GM18519 (cell line): Measurements from ENCODE around the gene NAT14.

Experiments used
- ATAC-seq: cut with Tn5 transposase; IDR thresholded peaks from one replicate; pipeline ENCODE4 v1.9.1; 2021; ENCODE audit warnings: mild to moderate bottlenecking, moderate library complexity; ENCODE audit not compliant: unreplicated experiment, low FRiP score

NAT14 gene

GRCh38 chr19:55467236-55468053 lies 17.5 kb upstream of the NAT14 start:
- ATAC-seq: no peak

DNA sequence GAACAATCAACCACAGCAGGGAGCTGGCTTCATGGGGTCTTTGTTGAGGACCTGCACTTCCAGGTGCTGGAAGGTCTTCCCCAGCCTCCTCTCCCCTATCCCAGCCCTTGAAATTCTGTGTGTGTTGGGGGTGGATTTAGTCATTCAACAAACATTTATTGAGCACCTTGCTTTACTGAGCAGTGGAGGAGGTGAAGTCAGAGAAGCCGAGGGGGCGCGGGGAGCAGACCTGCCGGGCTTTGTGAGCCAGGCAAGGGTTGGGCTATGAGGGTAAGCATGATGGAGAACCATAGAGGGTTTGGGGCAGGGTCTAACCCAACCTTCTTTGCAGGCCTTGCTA lies 17.0 kb upstream of the NAT14 start:
- no peak for ATAC-seq

- ATAC-seq: no peak
Observed at GRCh38 chr19:55471266-55471665, 13.7 kb upstream of the NAT14 start.

DNA sequence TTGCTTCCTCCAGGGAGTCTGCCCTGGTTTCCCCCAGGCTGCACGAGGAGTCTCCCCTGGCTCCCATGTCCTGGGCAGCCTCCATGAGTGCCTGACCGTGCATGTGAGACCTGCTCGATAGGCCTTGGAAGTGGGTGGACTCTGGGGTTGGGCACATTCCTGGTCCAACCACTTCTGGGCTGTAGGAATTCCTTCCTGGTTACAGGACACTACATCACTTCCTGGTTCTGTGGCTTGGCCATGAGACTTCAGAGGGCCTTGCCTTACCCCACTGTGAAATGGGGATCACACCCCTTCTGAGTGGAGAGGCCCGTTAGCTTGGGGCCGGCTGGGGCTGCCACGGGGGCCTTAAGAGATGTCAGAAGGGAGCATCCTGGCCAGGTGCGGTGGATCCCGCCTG lies 12.5 kb upstream of the NAT14 start:
- no peak for ATAC-seq

DNA sequence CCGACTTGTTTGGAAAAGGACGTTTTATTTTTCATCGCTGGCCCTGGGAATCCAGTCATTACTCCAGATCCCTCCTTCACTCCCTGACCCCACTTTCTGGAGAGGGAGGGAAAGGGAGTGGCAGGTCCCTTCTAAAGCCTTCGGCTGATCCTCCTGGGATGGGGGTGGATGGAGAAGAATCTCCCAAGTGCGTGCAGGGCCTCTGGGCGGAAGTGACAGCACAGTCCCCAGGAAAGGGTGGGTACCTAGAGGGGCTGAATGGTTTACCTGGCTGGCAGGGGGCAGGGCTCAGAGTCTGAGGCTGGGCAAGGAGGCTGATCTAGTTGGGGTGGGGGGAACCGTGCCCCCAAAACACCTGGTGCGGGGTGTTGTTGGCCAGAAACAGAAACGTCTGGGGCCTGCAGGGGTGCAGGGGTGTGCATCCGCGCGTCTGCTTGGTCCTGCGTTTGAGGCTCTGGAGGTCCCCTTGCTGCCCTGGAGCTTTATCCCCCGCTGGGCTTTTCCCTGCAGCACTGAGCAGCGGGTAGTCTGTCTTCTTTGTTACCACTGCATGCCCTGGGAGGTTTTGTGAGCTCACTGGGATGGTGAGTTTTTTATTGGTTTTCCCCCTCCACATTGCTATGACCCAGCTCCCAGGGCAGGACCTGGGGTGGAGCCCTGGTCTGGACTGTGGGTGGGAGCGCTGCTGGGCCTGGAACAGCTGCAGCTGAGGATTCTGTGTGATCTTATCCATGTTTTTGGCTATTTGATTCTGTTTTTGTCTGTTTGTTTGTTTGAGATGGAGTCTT lies 11.6 kb upstream of the NAT14 start:
- ATAC-seq: no peak

- ATAC-seq: no peak
Observed at GRCh38 chr19:55474269-55475265, 10.4 kb upstream of the NAT14 start.

GRCh38 chr19:55476100-55476775 lies 8.8 kb upstream of the NAT14 start, which contains the start of gene ZNF628:
Gene ZNF628 (plus strand): TSS chr19:55476617. CDS start chr19:55479911, 3,294 bp downstream.
- peak; percentile 83 for ATAC-seq

DNA sequence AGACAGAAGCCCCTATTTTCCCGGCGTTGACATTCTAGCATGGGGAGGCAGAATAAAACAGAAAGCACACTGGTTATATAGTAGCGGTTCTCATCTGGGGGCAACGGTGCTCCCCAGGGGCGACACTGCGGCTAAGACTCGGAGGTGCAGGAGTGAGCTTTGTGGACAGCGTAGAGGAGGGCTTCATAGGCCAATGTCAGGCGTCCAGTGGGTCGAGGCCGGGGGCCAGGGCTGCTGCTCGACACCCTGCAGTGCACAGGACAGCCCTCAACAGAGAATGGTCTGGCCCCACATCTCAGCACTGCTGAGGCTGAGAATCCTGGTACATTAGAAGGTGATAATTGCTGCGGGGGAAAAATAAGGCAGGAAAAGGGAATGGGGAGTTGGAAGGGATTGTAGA lies 7.1 kb upstream of the NAT14 start:
- no peak for ATAC-seq

GRCh38 chr19:55478364-55478763 lies 6.6 kb upstream of the NAT14 start:
- no peak for ATAC-seq

DNA sequence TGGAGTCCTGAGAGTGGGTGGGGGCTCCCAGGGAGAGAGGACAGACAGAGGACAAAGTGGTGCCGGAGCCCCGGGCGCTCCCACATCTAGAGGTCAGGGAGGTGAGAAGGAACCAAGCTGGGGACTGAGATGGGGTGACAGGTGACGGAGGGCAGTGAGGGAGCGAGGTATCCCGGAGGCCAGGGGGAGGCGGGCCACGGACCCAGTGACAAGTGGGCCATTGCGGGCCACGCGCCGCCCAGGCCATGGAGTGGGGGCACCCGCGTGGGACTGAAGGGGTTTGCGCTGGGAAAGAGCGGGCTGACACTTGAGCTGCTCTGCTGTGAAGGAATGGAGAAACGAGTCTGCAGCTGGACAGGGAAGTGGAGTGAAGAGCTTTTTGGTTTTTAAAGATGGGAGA lies 5.9 kb upstream of the NAT14 start:
- ATAC-seq: no peak

DNA sequence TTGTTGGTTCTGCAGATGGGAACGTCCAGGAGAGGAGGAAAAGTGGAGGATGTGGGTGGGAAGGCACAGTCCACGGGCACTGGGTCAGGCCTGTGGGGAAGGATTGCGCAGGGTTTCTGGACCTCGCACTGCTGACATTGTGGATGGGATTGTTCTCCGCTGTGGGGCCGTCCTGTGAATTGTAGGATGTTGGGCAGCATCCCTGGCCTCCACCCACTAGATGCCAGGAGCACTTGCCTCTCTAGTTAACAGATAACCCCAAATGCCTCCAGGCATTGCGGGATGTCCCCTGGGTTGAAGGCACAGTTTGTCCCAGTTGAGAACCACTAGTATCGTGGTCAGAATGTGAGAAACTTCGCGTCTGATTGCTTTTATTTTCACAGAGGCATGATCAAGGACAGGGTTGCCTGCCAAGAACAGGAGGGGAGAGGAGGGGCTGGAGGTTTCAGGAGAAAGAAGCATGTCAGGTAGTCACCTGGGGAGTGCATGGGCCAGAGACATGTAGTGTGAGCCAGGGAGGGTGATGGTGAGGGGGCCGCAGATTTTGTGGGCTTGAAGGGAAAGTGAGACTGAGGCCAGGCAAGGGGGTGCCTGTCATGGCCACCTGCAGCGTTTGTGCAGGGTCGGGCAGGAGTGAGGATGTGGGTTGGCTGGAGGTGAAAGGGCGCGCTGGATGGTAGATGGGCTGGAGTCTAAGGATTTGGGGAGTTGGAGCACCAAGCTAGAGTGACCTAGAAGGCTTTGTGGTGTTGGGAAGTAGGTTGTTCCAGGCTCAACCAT lies 5.3 kb upstream of the NAT14 start:
- no peak for ATAC-seq

GRCh38 chr19:55481148-55481793 lies 3.7 kb upstream of the NAT14 start:
- no peak for ATAC-seq

GRCh38 chr19:55481794-55482155 lies 3.2 kb upstream of the NAT14 start:
- no peak for ATAC-seq

DNA sequence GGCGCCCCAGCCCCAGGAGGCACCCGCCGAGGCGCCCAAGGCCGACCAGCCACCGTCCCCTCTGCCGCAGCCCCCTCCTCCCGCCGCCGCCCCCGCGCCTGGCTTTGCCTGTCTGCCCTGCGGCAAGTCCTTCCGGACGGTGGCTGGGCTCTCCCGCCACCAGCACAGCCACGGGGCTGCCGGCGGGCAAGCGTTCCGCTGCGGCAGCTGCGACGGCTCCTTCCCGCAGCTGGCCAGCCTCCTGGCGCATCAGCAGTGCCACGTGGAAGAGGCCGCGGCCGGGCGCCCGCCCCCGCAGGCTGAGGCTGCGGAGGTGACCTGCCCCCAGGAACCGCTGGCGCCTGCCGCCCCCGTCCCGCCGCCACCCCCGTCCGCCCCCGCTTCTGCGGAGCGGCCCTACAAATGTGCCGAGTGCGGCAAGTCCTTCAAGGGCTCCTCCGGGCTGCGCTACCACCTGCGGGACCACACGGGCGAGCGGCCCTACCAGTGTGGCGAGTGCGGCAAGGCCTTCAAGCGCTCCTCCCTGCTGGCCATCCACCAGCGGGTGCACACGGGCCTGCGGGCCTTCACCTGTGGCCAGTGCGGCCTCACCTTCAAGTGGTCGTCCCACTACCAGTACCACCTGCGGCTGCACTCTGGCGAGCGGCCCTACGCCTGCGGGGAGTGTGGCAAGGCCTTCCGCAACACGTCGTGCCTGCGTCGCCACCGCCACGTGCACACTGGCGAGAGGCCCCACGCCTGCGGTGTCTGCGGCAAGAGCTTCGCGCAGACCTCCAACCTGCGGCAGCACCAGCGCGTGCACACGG lies 2.6 kb upstream of the NAT14 start:
- no peak for ATAC-seq

DNA sequence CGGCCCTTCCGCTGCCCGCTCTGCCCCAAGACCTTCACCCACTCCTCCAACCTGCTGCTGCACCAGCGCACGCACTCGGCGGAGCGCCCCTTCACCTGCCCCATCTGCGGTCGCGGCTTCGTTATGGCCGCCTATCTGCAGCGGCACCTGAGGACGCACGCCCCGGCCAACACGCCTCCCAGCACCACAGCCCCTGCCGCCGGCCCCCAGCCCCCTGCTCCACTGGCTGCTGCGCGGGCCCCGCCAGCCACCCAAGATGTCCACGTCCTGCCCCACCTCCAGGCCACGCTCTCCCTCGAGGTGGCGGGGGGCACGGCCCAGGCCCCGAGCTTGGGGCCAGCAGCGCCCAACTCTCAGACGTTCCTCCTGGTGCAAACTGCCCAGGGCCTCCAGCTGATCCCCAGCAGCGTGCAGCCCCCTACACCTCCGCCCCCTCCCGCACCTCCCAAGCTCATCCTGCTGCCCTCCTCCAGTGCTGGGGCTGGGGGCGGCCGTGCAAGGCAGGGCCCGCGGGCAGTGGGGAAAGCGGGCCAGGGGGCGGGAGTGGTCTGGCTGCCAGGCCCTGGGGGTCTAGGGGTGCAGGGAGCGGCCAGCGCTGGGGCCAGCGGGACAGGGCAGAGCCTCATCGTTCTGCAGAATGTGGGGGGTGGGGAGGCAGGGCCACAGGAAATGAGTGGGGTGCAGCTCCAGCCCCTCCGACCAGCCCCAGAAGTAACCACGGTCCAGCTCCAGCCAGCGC lies 1.9 kb upstream of the NAT14 start:
- ATAC-seq: no peak

GRCh38 chr19:55483706-55484592 lies 1.0 kb upstream of the NAT14 start:
- no peak for ATAC-seq
